ENCODE measurements around the gene MAP1LC3C.

The MAP1LC3C gene

GRCh38 chr1:241999026-241999425, at the start of gene MAP1LC3C:
Gene MAP1LC3C, minus strand, starts transcription at chr1:241999098. Its CDS starts 90 bp downstream, at chr1:241999008.
- no peak for DNase-seq

GRCh38 chr1:242043165-242043564, 44.3 kb upstream of the MAP1LC3C start:
- DNase-seq: no peak

GRCh38 chr1:242034392-242034791, 35.5 kb upstream of the MAP1LC3C start:
- DNase-seq: no peak

GRCh38 chr1:242033447-242033846, 34.5 kb upstream of the MAP1LC3C start:
- DNase-seq: no peak

GRCh38 chr1:242030071-242030470, 31.2 kb upstream of the MAP1LC3C start:
- DNase-seq: no peak

GRCh38 chr1:242025681-242026080, 26.8 kb upstream of the MAP1LC3C start:
- DNase-seq: no peak

- DNase-seq: no peak
Observed at GRCh38 chr1:242023805-242024204, 24.9 kb upstream of the MAP1LC3C start.

GRCh38 chr1:242019018-242019417, 20.1 kb upstream of the MAP1LC3C start:
- no peak for DNase-seq

- DNase-seq: peak; percentile 9
Observed at GRCh38 chr1:242017580-242018233, 18.8 kb upstream of the MAP1LC3C start.

- DNase-seq: no peak
Observed at GRCh38 chr1:242016479-242016878, 17.6 kb upstream of the MAP1LC3C start.

GRCh38 chr1:242011894-242012660, 13.2 kb upstream of the MAP1LC3C start:
- DNase-seq: no peak

- DNase-seq: no peak
Observed at GRCh38 chr1:242008826-242009495, 10.1 kb upstream of the MAP1LC3C start.

- DNase-seq: no peak
Observed at GRCh38 chr1:242006976-242007375, 8.1 kb upstream of the MAP1LC3C start.

- DNase-seq: no peak
Observed at GRCh38 chr1:242005866-242006535, 7.1 kb upstream of the MAP1LC3C start.

GRCh38 chr1:242004751-242005495, 6.0 kb upstream of the MAP1LC3C start:
- no peak for DNase-seq

GRCh38 chr1:242002510-242002909, 3.6 kb upstream of the MAP1LC3C start:
- no peak for DNase-seq

- no peak for DNase-seq
Observed at GRCh38 chr1:242002072-242002471, 3.2 kb upstream of the MAP1LC3C start.

- DNase-seq: no peak
Observed at GRCh38 chr1:242000434-242000833, 1.5 kb upstream of the MAP1LC3C start.

GRCh38 chr1:241998412-241998921, 431 bp downstream of the MAP1LC3C start:
- DNase-seq: peak; percentile 56

- no peak for DNase-seq
Observed at GRCh38 chr1:241997401-241997998, 1.4 kb downstream of the MAP1LC3C start.

GRCh38 chr1:241994171-241994570, 4.7 kb downstream of the MAP1LC3C start:
- DNase-seq: no peak

- DNase-seq: no peak
Observed at GRCh38 chr1:241992734-241993133, 6.2 kb downstream of the MAP1LC3C start.
